HG03565 (cell line): ENCODE data around the gene LCN1.

Experiments used
- ATAC-seq: cut with Tn5 transposase; IDR thresholded peaks from one replicate; pipeline ENCODE4 v1.9.1; 2021; ENCODE audit warnings: mild to moderate bottlenecking, moderate library complexity; ENCODE audit not compliant: unreplicated experiment

The LCN1 gene

GRCh38 chr9:135565636-135566035, 44.4 kb downstream of the LCN1 start:
- no peak for ATAC-seq

GRCh38 chr9:135566552-135566951, 45.3 kb downstream of the LCN1 start:
- ATAC-seq: no peak

- ATAC-seq: no peak
Observed at GRCh38 chr9:135567311-135567710, 46.1 kb downstream of the LCN1 start.

GRCh38 chr9:135568026-135568425, 46.8 kb downstream of the LCN1 start:
- ATAC-seq: no peak

GRCh38 chr9:135570456-135570855, 49.2 kb downstream of the LCN1 start:
- ATAC-seq: no peak

GRCh38 chr9:135572233-135572632, 51.0 kb downstream of the LCN1 start:
- no peak for ATAC-seq

GRCh38 chr9:135573124-135573523, 51.9 kb downstream of the LCN1 start:
- ATAC-seq: no peak

- no peak for ATAC-seq
Observed at GRCh38 chr9:135574331-135574730, 53.1 kb downstream of the LCN1 start.

- ATAC-seq: no peak
Observed at GRCh38 chr9:135574943-135575342, 53.7 kb downstream of the LCN1 start.
